Measurements from ENCODE around the gene PI3. TPM values are rescaled to one million over a fixed set of nuclear protein-coding genes. Genes with fewer than 3 reads are reported as not detected.
"Not testable (repeated sequence)": the region's sequence is repeated elsewhere in the genome, so short reads cannot be mapped to it uniquely, and the experiment has no call there.

PI3 gene
- total and polyA plus RNA-seq, 2 donors, result 6.5 to 567 TPM

GRCh38 chr20:45152405-45152804, 22.3 kb upstream of the PI3 start:
- H3K36me3 ChIP-seq (ENCODE audit: control insufficient read depth in 2 of 2, insufficient read depth in 2 of 2, low read length in 1 of 2), result no peaks in the 10 kb centered on the region
- no peak overlapping the region for H3K27ac ChIP-seq (ENCODE audit: low read depth in 1 of 2, low read length in 1 of 2)
- no peak for DNase-seq (ENCODE audit: low read depth in 6 of 9, low spot score in 9 of 9)
- H3K4me1 ChIP-seq (ENCODE audit: control insufficient read depth in 2 of 2, insufficient read depth in 2 of 2, low read length in 2 of 2), result no peaks in the 10 kb centered on the region
- H3K27me3 ChIP-seq (ENCODE audit: control insufficient read depth in 2 of 2, insufficient read depth in 1 of 2, low read length in 1 of 2), result no peaks in the 10 kb centered on the region
- WGBS, result 87% methylated on average over 2 of the region's 2 CpGs
- H3K4me3 ChIP-seq (ENCODE audit: low read length in 2 of 2), result no peak overlapping the region
- no peaks in the 10 kb centered on the region for H3K9me3 ChIP-seq (ENCODE audit: control insufficient read depth in 2 of 2, insufficient read depth in 1 of 2, low read length in 1 of 2)

GRCh38 chr20:45153147-45153546, 21.6 kb upstream of the PI3 start:
- Histone ChIP-seq H3K36me3 (ENCODE audit: control insufficient read depth in 2 of 2, insufficient read depth in 2 of 2, low read length in 1 of 2) (no peaks in the 10 kb centered on the region), H3K4me3 (ENCODE audit: low read length in 2 of 2) (no peak overlapping the region), H3K27ac (ENCODE audit: low read depth in 1 of 2, low read length in 1 of 2) (no peak overlapping the region), H3K9me3 (ENCODE audit: control insufficient read depth in 2 of 2, insufficient read depth in 1 of 2, low read length in 1 of 2) (no peaks in the 10 kb centered on the region), H3K27me3 (ENCODE audit: control insufficient read depth in 2 of 2, insufficient read depth in 1 of 2, low read length in 1 of 2) (no peaks in the 10 kb centered on the region), H3K4me1 (ENCODE audit: control insufficient read depth in 2 of 2, insufficient read depth in 2 of 2, low read length in 2 of 2) (no peaks in the 10 kb centered on the region)
- 91% methylated on average over 3 of the region's 3 CpGs for WGBS
- DNase-seq (ENCODE audit: low read depth in 6 of 9, low spot score in 9 of 9), result no peak

DNA sequence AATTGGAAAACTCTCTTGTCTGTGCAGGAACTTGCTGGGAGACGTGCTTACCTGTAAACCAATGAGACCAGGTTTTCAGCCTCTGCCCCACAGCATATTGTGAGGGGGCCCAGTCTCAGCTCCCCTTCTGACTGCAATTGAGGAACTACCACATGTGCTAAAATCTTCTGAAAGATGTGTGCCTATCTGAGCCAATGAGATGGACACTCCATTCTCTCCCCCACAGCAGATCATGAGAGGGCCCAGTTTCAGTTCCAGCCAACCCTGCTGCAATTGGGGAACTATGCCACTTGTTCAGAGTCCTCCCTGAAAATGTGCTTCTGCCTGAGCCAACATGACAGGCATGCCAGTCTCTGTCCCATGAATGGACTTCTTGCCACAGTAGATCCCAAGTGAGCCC, 20.9 kb upstream of the PI3 start:
- DNase-seq (ENCODE audit: low read depth in 6 of 9, low spot score in 9 of 9), result peak in 2 of 9 donors; percentile 2 to 16
- H3K27me3 ChIP-seq (ENCODE audit: control insufficient read depth in 2 of 2, insufficient read depth in 1 of 2, low read length in 1 of 2), result no peaks in the 10 kb centered on the region
- no peaks in the 10 kb centered on the region for H3K4me1 ChIP-seq (ENCODE audit: control insufficient read depth in 2 of 2, insufficient read depth in 2 of 2, low read length in 2 of 2)
- no peak overlapping the region for H3K4me3 ChIP-seq (ENCODE audit: low read length in 2 of 2)
- H3K27ac ChIP-seq (ENCODE audit: low read depth in 1 of 2, low read length in 1 of 2), result no peak overlapping the region
- no peaks in the 10 kb centered on the region for H3K9me3 ChIP-seq (ENCODE audit: control insufficient read depth in 2 of 2, insufficient read depth in 1 of 2, low read length in 1 of 2)
- H3K36me3 ChIP-seq (ENCODE audit: control insufficient read depth in 2 of 2, insufficient read depth in 2 of 2, low read length in 1 of 2), result no peaks in the 10 kb centered on the region
- WGBS, result 94% methylated on average over 1 of the region's 1 CpG

GRCh38 chr20:45154183-45154582, 20.5 kb upstream of the PI3 start:
- Histone ChIP-seq H3K27ac (ENCODE audit: low read depth in 1 of 2, low read length in 1 of 2) (no peak overlapping the region), H3K27me3 (ENCODE audit: control insufficient read depth in 2 of 2, insufficient read depth in 1 of 2, low read length in 1 of 2) (no peaks in the 10 kb centered on the region), H3K36me3 (ENCODE audit: control insufficient read depth in 2 of 2, insufficient read depth in 2 of 2, low read length in 1 of 2) (no peaks in the 10 kb centered on the region), H3K9me3 (ENCODE audit: control insufficient read depth in 2 of 2, insufficient read depth in 1 of 2, low read length in 1 of 2) (no peaks in the 10 kb centered on the region), H3K4me3 (ENCODE audit: low read length in 2 of 2) (no peak overlapping the region), H3K4me1 (ENCODE audit: control insufficient read depth in 2 of 2, insufficient read depth in 2 of 2, low read length in 2 of 2) (no peaks in the 10 kb centered on the region)
- WGBS, result 87% methylated on average over 3 of the region's 3 CpGs
- DNase-seq (ENCODE audit: low read depth in 6 of 9, low spot score in 9 of 9), result no peak

DNA sequence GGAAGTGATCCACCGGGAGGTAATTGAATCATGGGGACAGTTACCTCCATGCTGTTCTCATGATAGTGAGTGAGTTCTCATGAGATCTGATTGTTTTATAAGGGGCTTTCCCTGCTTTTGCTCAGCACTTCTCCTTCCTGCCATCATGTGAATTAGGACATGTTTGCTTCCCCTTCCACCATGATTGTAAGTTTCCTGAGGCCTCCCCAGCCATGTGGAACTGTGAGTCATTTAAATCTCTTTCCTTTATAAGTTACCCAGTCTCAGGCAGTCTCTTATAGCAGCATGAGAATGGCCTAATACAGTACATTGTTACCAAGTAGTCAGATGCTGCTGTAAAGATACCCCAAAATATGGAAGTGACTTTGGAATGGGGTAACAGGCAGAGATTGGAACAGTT, 19.9 kb upstream of the PI3 start:
- not testable (repeated sequence) for H3K27ac ChIP-seq (ENCODE audit: low read depth in 1 of 2, low read length in 1 of 2); H3K4me1 ChIP-seq (ENCODE audit: control insufficient read depth in 2 of 2, insufficient read depth in 2 of 2, low read length in 2 of 2); H3K36me3 ChIP-seq (ENCODE audit: control insufficient read depth in 2 of 2, insufficient read depth in 2 of 2, low read length in 1 of 2); H3K4me3 ChIP-seq (ENCODE audit: low read length in 2 of 2); H3K9me3 ChIP-seq (ENCODE audit: control insufficient read depth in 2 of 2, insufficient read depth in 1 of 2, low read length in 1 of 2); H3K27me3 ChIP-seq (ENCODE audit: control insufficient read depth in 2 of 2, insufficient read depth in 1 of 2, low read length in 1 of 2); DNase-seq (ENCODE audit: low read depth in 6 of 9, low spot score in 9 of 9)
- WGBS, result 98% methylated on average over 1 of the region's 1 CpG

DNA sequence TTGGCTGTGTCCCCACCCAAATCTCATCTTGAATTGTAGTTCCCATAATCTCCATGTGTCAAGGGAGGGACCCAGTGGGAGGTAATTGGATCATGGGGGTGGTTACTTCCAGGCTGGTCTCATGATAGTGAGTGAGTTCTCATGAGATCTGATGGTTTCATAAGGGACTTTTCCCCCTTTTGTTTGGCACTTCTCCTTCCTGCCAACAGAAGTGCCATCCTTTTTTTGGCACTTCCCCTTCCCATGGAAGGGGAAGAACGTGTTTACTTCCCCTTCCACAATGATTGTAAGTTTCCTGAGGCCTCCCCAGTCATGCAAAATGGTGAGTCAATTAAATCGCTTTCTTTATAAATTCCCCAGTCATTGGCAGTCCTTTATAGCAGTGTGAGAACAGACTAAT, 18.0 kb upstream of the PI3 start:
- no peaks in the 10 kb centered on the region for H3K36me3 ChIP-seq (ENCODE audit: control insufficient read depth in 2 of 2, insufficient read depth in 2 of 2, low read length in 1 of 2)
- no peak for DNase-seq (ENCODE audit: low read depth in 6 of 9, low spot score in 9 of 9)
- WGBS, result 49% methylated on average over 2 of the region's 2 CpGs
- H3K27ac ChIP-seq (ENCODE audit: low read depth in 1 of 2, low read length in 1 of 2), result no peak overlapping the region
- H3K9me3 ChIP-seq (ENCODE audit: control insufficient read depth in 2 of 2, insufficient read depth in 1 of 2, low read length in 1 of 2), result no peaks in the 10 kb centered on the region
- H3K4me1 ChIP-seq (ENCODE audit: control insufficient read depth in 2 of 2, insufficient read depth in 2 of 2, low read length in 2 of 2), result no peaks in the 10 kb centered on the region
- H3K4me3 ChIP-seq (ENCODE audit: low read length in 2 of 2), result no peak overlapping the region
- H3K27me3 ChIP-seq (ENCODE audit: control insufficient read depth in 2 of 2, insufficient read depth in 1 of 2, low read length in 1 of 2), result no peaks in the 10 kb centered on the region

DNA sequence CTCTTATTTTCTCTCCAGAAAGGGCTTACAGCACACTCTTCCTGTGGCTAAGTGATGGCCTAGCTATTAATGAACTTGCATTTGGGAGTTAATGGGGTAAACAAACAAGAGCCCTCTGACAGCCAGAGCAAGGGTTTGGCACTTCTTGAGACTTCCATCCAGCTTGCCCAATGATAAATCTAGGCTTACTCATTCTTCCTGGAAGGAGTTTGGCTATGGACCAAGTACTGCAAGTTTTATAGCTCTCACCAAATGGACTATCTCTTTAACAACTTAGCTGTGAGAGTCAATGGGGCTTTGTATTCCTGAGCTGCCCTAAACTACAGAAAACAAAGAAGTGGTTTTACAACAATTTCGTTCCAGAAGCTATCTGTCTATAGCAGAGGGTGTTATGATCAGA, 16.7 kb upstream of the PI3 start:
- H3K27ac ChIP-seq (ENCODE audit: low read depth in 1 of 2, low read length in 1 of 2), result no peak overlapping the region

GRCh38 chr20:45163083-45163803, 11.5 kb upstream of the PI3 start:
- WGBS, result 68% methylated on average over 1 of the region's 1 CpG
- H3K9me3 ChIP-seq (ENCODE audit: control insufficient read depth in 2 of 2, insufficient read depth in 1 of 2, low read length in 1 of 2), result no peaks in the 10 kb centered on the region

More for the DNA sequence above, 16.7 kb upstream of the PI3 start:
- DNase-seq (ENCODE audit: low read depth in 6 of 9, low spot score in 9 of 9), result no peak
- H3K9me3 ChIP-seq (ENCODE audit: control insufficient read depth in 2 of 2, insufficient read depth in 1 of 2, low read length in 1 of 2), result no peaks in the 10 kb centered on the region
- 60% methylated on average over 1 of the region's 1 CpG for WGBS
- no peak overlapping the region for H3K4me3 ChIP-seq (ENCODE audit: low read length in 2 of 2)
- H3K4me1 ChIP-seq (ENCODE audit: control insufficient read depth in 2 of 2, insufficient read depth in 2 of 2, low read length in 2 of 2), result no peaks in the 10 kb centered on the region
- no peaks in the 10 kb centered on the region for H3K36me3 ChIP-seq (ENCODE audit: control insufficient read depth in 2 of 2, insufficient read depth in 2 of 2, low read length in 1 of 2)
- H3K27me3 ChIP-seq (ENCODE audit: control insufficient read depth in 2 of 2, insufficient read depth in 1 of 2, low read length in 1 of 2), result no peaks in the 10 kb centered on the region

DNA sequence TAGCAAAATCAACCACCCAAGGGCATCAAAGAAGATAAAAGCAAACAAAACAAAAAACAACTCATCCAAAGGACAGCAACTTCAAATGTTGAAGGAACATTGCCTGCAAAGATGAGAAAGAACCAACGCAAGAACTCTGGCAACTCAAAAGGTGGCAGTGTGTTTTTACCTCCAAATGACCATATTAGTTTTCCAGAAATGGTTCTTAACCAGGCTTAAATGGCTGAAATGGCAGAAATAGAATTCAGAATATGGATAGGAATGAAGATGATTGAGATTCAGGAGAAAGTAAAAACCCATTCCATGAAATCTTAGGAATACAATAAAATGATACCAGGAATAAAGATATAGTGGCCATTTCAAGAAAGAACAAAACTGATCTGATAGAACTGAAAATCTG, 9.8 kb upstream of the PI3 start:
- 84% methylated on average over 1 of the region's 1 CpG for WGBS
- Histone ChIP-seq H3K36me3 (ENCODE audit: control insufficient read depth in 2 of 2, insufficient read depth in 2 of 2, low read length in 1 of 2) (no peaks in the 10 kb centered on the region), H3K9me3 (ENCODE audit: control insufficient read depth in 2 of 2, insufficient read depth in 1 of 2, low read length in 1 of 2) (no peaks in the 10 kb centered on the region), H3K4me3 (ENCODE audit: low read length in 2 of 2) (no peak overlapping the region), H3K27me3 (ENCODE audit: control insufficient read depth in 2 of 2, insufficient read depth in 1 of 2, low read length in 1 of 2) (no peaks in the 10 kb centered on the region), H3K27ac (ENCODE audit: low read depth in 1 of 2, low read length in 1 of 2) (no peak overlapping the region), H3K4me1 (ENCODE audit: control insufficient read depth in 2 of 2, insufficient read depth in 2 of 2, low read length in 2 of 2) (no peaks in the 10 kb centered on the region)
- no peak for DNase-seq (ENCODE audit: low read depth in 6 of 9, low spot score in 9 of 9)

More at GRCh38 chr20:45163083-45163803, 11.5 kb upstream of the PI3 start:
- Histone ChIP-seq H3K27me3 (ENCODE audit: control insufficient read depth in 2 of 2, insufficient read depth in 1 of 2, low read length in 1 of 2) (no peaks in the 10 kb centered on the region), H3K36me3 (ENCODE audit: control insufficient read depth in 2 of 2, insufficient read depth in 2 of 2, low read length in 1 of 2) (no peaks in the 10 kb centered on the region), H3K4me1 (ENCODE audit: control insufficient read depth in 2 of 2, insufficient read depth in 2 of 2, low read length in 2 of 2) (no peaks in the 10 kb centered on the region), H3K27ac (ENCODE audit: low read depth in 1 of 2, low read length in 1 of 2) (no peak overlapping the region), H3K4me3 (ENCODE audit: low read length in 2 of 2) (no peak overlapping the region)
- no peak for DNase-seq (ENCODE audit: low read depth in 6 of 9, low spot score in 9 of 9)
